MM.1S (cell line): ENCODE data around the gene ECPAS.
A peak's percentile ranks its signal among the peaks of the same experiment; 100 is the strongest.

Experiments used
- DNase-seq: peaks from one replicate; pipeline ENCODE4 v3.0.0-alpha.2; 2015
- H2AFZ ChIP-seq: fragments of 300-600 bp; sonication (generic); 2 replicates; pipeline ENCODE4 v1.6.0; 2016; ENCODE audit warnings: antibody characterized with exemption, low read length
- H3F3A ChIP-seq: fragments of 300-600 bp; sonication (generic); 2 replicates; pipeline ENCODE4 v1.6.1; 2016; ENCODE audit warnings: mild to moderate bottlenecking, antibody characterized with exemption, low read length, moderate library complexity, mixed read lengths; ENCODE audit not compliant: insufficient read depth
- H3K27ac ChIP-seq: fragments of 300-600 bp; sonication (generic); 2 replicates; pipeline ENCODE4 v1.5.1; 2016; ENCODE audit warnings: mild to moderate bottlenecking, low read length
- H3K27me3 ChIP-seq: fragments of 300-600 bp; sonication (generic); replicated peaks from 2 replicates; pipeline ENCODE4 v1.6.0; 2016; ENCODE audit warnings: low read length; ENCODE audit not compliant: insufficient read depth
- H3K36me3 ChIP-seq: fragments of 300-600 bp; sonication (generic); replicated peaks from 2 replicates; pipeline ENCODE4 v1.6.1; 2016; ENCODE audit warnings: mild to moderate bottlenecking, low read length, mixed read lengths; ENCODE audit not compliant: insufficient read depth
- H3K4me1 ChIP-seq: fragments of 300-600 bp; sonication (generic); 2 replicates; pipeline ENCODE4 v1.6.1; 2016; ENCODE audit warnings: low read length, mixed read lengths
- H3K4me2 ChIP-seq: fragments of 300-600 bp; sonication (generic); 2 replicates; pipeline ENCODE4 v1.6.0; 2016; ENCODE audit warnings: low read depth, low read length
- H3K4me3 ChIP-seq: fragments of 300-600 bp; sonication (generic); 2 replicates; pipeline ENCODE4 v1.5.1; 2016; ENCODE audit warnings: low read length, mixed read lengths
- H3K79me2 ChIP-seq: fragments of 300-600 bp; sonication (generic); 2 replicates; pipeline ENCODE4 v1.6.1; 2016; ENCODE audit warnings: mixed run types, low read length, mixed read lengths
- H3K9ac ChIP-seq: fragments of 300-600 bp; sonication (generic); 2 replicates; pipeline ENCODE4 v1.6.1; 2016; ENCODE audit warnings: low read length, mixed read lengths
- H3K9me2 ChIP-seq: fragments of 300-600 bp; sonication (generic); replicated peaks from 2 replicates; pipeline ENCODE4 v1.6.1; 2016; ENCODE audit warnings: mild to moderate bottlenecking, low read length, mixed read lengths; ENCODE audit not compliant: insufficient read depth
- H3K9me3 ChIP-seq: fragments of 300-600 bp; sonication (generic); replicated peaks from 2 replicates; pipeline ENCODE4 v1.6.1; 2016; ENCODE audit warnings: mild to moderate bottlenecking, low read length, mixed read lengths; ENCODE audit not compliant: insufficient read depth
- H4K20me1 ChIP-seq: fragments of 300-600 bp; sonication (generic); 2 replicates; pipeline ENCODE4 v1.6.1; 2016; ENCODE audit warnings: mild to moderate bottlenecking, low read length, moderate library complexity, mixed read lengths; ENCODE audit not compliant: insufficient read depth
- EZH2 ChIP-seq: fragments of 300-600 bp; sonication (generic); optimal IDR thresholded peaks from 2 replicates; pipeline ENCODE3; 2017; ENCODE audit warnings: low read depth, mild to moderate bottlenecking, antibody characterized with exemption, low read length, mixed read lengths
- EZH2phosphoT487 ChIP-seq: fragments of 300-600 bp; sonication (generic); IDR thresholded peaks from 2 replicates; pipeline ENCODE4 v1.6.1; 2018; ENCODE audit warnings: antibody characterized with exemption, low read length
- TF ChIP-seq, protein P1 (sequence below): fragments of 300-600 bp; sonication (generic); IDR thresholded peaks from 2 replicates; pipeline ENCODE4 v1.5.1; 2016; ENCODE audit warnings: antibody characterized with exemption, low read length, mixed read lengths

The ECPAS gene

DNA sequence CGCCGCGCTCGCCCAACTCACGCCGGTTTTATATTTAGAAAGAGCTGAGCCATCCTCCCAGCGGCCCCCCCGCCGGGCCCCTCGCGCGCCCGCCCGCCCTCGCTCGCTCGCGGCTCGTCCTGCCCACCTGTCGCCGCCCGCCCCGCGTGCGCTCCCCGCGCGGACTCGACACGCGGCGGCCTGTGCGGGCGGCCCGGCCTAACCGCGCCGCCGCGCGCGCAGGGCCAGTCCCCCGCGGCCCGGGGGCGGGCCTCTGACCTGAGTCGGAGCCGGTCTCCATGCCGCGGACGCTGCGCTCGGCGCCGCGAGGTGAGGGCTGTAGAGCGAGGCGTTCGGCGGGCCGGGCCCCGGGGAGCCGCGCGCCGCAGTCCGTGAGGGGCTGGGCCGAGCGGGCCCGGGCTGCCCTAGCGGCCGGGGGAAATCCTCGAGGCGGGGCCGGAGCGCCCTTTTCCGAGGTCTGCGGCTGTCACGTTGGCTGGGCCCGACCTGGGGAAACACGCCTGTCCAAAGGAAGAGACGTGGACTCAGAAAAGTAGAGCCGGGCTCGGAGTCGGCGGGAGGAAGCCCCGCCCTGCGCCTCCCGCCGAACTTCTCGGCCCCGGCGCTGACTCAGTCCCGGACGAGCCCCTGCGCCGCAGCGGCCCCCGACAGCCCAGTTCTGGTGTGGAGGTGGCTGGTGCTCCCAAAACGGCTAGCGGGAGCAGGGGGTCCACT is at the start of gene ECPAS:
TSS of gene ECPAS (minus strand) at position 526 of the 714 bp plus-strand sequence. CDS start 11,465 bp downstream, outside the sequence.
- Histone ChIP-seq H3K9me2 (no peaks in the 10 kb centered on the region), H3K4me3 (peak within 1 kb of the TSS; percentile 72), H3K4me1 (peaks cover 14% of the 10 kb centered on the region; the same call in 1 of the 2 replicates), H3K9ac (peak within 1 kb of the TSS; percentile 72), H4K20me1 (peaks cover 18% of the 10 kb centered on the region), H3K4me2 (peak within 1 kb of the TSS; percentile 65), H3F3A (peaks cover 13% of the 10 kb centered on the region), H3K27me3 (no peaks in the 10 kb centered on the region), H2AFZ (peak within 1 kb of the TSS; percentile 69), H3K79me2 (peaks cover 44% of the 10 kb centered on the region), H3K27ac (peak within 1 kb of the TSS; percentile 78), H3K36me3 (no peaks in the 10 kb centered on the region), H3K9me3 (no peaks in the 10 kb centered on the region)
- DNase-seq: peak; percentile 85
- TF ChIP-seq, protein P1, sequence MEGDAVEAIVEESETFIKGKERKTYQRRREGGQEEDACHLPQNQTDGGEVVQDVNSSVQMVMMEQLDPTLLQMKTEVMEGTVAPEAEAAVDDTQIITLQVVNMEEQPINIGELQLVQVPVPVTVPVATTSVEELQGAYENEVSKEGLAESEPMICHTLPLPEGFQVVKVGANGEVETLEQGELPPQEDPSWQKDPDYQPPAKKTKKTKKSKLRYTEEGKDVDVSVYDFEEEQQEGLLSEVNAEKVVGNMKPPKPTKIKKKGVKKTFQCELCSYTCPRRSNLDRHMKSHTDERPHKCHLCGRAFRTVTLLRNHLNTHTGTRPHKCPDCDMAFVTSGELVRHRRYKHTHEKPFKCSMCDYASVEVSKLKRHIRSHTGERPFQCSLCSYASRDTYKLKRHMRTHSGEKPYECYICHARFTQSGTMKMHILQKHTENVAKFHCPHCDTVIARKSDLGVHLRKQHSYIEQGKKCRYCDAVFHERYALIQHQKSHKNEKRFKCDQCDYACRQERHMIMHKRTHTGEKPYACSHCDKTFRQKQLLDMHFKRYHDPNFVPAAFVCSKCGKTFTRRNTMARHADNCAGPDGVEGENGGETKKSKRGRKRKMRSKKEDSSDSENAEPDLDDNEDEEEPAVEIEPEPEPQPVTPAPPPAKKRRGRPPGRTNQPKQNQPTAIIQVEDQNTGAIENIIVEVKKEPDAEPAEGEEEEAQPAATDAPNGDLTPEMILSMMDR: no peak
- no peak for TF ChIP-seq EZH2
- no peak for TF ChIP-seq EZH2phosphoT487

DNA sequence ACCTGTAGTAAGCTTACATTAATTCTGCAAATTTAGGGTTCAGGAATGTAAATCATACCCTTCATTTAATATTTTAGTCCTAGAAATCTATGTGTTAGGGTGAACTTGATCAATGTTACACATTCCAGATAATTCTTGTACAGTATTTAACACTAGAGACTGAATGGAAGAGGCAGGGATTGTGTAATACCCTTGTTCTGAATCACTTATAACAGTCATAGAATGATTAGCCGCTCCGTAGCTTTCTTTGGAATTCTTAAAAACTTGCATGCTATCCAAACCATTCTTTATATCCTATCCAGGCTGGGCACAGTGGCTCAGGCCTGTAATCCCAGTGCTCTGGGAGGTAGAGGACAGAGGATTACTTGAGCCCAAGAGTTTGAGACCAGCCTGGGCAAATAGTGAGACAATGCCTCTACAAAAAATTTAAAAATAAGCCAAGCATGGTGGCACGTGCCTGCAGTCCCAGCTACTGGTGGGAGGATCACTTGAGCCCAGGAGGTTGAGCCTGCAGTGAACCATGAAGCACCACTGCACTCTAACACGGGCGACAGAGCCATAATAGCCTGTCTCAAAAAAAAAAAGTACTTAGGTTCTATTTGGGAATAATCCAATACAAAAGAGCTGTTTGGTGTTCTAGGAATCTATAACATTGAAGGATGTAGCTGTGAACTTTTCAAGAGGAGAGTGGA is 49.1 kb upstream of the ECPAS start:
- Histone ChIP-seq H3K4me1 (no peaks in the 10 kb centered on the region), H3K4me2 (no peak overlapping the region), H3K27ac (no peak overlapping the region), H3F3A (no peaks in the 10 kb centered on the region), H3K79me2 (no peaks in the 10 kb centered on the region), H4K20me1 (no peaks in the 10 kb centered on the region), H3K36me3 (no peaks in the 10 kb centered on the region), H3K9me2 (no peaks in the 10 kb centered on the region), H2AFZ (no peak overlapping the region), H3K4me3 (no peak overlapping the region), H3K9me3 (no peaks in the 10 kb centered on the region), H3K9ac (no peak overlapping the region), H3K27me3 (no peaks in the 10 kb centered on the region)
- TF ChIP-seq EZH2: no peak
- no peak for TF ChIP-seq EZH2phosphoT487
- TF ChIP-seq, protein P1: no peak
- DNase-seq: no peak

GRCh38 chr9:111531716-111532115 is 47.5 kb upstream of the ECPAS start:
- H3K4me1 ChIP-seq: no peaks in the 10 kb centered on the region
- H3K36me3 ChIP-seq: no peaks in the 10 kb centered on the region
- no peak for DNase-seq
- H3K79me2 ChIP-seq: no peaks in the 10 kb centered on the region
- H3K4me2 ChIP-seq: no peak overlapping the region
- H3K4me3 ChIP-seq: no peak overlapping the region
- no peak overlapping the region for H3K27ac ChIP-seq
- H3K9me3 ChIP-seq: no peaks in the 10 kb centered on the region
- no peak overlapping the region for H2AFZ ChIP-seq
- TF ChIP-seq, protein P1: no peak
- TF ChIP-seq EZH2phosphoT487 (no peak), EZH2 (no peak)
- no peaks in the 10 kb centered on the region for H3F3A ChIP-seq
- H3K27me3 ChIP-seq: no peaks in the 10 kb centered on the region
- no peaks in the 10 kb centered on the region for H3K9me2 ChIP-seq
- H4K20me1 ChIP-seq: no peaks in the 10 kb centered on the region
- H3K9ac ChIP-seq: no peak overlapping the region
